HG03045 (cell line): ENCODE measurements around the gene STAP2.
A peak's percentile ranks its signal among the peaks of the same experiment; 100 is the strongest.

Experiments
- ATAC-seq: cut with Tn5 transposase; IDR thresholded peaks from one replicate; pipeline ENCODE4 v1.9.1; 2021; ENCODE audit warnings: mild to moderate bottlenecking, moderate library complexity; ENCODE audit not compliant: unreplicated experiment

The STAP2 gene

DNA sequence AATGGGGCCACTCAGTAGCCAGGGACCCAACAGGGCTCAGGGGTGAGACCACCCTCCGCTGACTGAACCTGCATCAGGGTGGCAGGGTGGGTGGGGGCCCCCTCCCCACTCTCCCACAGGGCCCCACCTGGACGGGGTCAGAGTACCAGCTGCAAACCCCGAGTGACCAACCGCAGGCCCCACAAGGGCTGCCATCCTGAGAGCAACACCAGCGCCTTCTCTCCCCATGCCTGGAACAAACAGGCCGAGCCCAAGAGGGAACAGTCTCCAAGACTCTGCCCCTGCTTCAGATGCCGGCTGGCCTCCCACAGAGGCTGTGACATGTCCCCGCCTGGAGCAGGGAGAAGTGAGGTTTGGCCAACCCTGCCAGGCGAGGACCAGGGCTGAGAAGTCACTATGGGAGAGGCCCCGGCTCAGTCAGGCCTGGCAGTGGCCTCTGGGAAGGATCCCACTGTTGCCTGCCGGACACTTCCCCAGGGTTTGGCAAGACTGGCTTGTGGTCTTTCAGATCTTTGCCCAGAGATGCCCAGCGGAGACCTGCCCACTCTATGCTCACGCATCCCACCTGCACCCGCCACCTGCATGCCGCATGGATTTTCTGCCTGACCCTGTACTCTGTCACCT, 31.9 kb upstream of the STAP2 start:
- ATAC-seq: no peak

DNA sequence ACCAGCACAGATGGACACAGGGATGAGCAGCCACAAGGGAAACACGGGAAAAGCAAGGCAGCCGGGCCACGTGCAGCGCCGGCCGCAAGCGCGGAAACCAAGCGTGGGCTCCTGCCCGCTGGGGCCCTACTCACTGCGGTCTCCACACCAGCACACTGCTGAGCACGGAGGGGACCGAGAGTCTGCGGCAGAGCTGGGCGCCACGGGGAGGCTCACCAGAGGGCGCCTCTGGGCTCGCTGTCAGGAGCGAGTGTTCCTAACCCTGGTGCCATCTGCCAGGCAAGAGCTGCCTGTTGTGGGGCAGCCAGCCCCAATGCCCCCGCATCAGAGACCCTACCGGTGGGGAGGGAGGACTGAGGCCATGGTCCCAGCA, 31.2 kb upstream of the STAP2 start:
- peak; percentile 37 for ATAC-seq

DNA sequence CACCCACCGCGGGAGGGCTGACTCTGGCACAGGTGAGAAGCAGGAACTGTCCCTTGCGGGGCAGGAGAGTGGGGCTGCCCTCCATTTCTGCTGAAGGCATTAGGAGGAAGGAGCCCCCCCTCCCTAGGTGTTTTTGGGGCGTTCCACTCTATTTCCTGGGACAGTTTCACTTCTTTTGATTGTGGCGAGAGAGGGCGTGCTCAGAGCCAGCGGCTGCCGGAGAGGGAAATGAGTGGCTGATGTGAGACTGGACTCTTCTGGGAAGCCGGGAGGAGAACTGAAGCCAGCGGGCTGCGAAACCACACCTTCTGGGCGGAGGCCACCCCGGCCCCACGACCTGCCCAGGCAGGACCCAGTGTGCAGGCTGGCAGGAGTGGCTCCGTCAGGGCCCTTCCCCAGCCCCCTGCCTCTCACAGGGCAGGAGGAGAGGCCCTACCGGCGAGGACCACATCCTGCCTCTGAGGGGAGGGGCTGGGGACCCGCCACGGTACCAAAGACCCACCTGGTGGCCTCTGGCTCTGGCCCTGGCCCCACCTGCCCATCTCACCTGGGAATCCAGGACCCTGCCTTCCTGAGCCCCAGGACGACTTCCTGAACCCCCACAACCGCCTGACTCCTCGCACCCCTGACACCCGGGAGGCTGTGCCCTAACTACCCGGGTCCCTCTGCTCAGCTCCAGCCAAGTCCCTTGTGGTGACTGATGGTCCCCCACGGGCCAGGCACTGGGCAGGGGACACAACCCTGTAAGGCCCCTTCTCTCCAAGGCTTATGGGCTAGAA, 30.7 kb upstream of the STAP2 start:
- peak; percentile 40 for ATAC-seq

DNA sequence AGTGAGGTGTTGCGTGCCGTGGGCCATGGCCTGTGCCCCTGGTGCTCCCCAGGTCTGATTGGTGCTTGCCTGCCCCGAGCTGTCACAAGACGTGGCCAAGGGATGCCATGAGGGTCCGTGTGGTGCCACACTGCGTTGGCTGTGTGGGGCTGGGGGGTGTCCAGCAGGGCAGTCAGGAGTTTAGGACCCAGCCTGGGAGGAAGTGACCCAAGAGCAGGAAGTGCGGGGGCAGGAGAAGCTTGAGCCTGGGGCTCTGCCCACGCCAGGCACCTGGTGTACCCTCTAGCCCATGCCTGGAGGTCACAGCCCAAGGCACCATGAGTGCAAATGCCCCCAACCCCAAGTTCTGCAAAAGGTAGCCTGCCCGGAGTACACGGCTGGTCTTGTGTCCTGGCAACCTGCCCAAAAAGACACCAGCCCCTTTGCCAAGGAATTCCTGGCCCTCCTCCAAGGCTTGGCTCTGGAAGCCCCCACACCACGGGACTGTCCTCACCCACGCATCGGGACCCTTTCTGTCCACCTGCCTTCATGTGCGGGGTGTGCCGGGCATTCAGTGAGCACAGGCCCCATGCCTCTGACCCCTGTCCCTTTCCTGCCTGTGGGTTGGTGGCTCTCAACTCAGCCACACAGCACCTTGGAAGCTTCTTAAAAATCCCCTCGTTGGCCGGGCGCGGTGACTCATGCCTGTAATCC, 29.6 kb upstream of the STAP2 start:
- ATAC-seq: no peak

DNA sequence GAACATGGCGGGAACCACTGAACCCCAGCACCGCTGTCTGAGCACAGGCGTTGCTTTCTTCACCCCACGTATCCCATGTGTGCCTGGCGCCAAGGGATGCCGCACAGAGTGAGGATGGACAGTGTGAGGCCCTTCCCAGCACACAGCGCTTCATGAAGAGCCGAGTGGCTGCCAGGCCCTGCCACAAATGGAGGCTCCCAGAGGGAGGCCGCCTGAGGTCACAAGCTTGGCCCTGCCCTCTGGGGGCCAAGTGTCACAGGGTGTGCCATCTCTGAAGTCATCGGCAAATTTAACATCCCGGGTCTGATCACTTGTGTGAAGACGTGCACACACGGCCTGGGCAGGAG, 29.1 kb upstream of the STAP2 start:
- ATAC-seq: no peak

DNA sequence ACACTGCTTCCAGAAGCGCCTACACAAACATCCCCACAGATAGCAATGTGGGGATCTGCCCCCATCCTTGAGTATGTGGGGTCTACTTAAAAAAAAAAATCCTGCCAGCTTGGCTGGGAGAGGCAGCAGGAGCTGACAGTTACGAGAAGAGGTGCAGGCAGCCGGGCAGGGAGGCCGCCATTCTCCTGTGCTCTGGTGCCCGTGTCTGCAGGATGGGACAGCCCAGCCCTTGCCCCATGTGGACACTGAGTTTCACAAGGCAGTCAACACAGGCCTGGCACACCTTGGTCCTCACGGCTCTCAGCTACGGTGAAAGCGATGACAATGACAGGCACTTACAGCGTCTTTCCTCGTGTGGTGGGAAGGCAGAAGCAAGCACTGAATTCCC, 28.7 kb upstream of the STAP2 start:
- no peak for ATAC-seq

DNA sequence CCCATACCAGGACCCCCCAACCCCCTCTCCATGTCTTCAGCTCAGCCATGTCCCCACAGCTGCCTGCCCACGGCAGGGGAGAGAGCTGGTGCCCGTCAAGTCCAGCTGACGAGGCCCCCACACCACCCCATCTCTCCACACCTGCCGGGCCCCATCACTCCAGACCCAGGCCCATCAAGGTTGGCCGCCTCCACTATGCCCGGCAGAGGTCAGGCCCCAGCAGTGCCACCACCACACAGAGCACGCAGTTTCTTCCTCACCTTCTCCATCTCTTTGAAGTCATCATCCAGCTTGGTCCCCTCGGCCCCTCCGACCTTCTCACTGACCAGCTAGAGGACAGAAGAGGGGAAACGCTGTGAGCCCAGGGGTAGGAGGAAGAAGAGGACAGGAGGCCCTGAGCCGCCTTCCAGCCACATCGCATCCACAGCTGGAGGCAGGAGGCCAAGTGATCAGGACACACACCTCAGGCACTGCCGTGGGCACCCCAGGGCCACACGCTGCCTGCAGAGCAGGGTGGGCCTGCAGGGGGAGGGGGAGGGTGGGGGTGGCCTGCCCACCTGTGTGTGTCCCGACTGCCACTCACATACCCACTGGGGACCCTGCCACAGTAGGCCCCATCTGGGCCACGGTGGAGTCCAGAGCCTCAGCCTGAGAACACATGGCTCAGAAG, 28.2 kb upstream of the STAP2 start:
- ATAC-seq: no peak

DNA sequence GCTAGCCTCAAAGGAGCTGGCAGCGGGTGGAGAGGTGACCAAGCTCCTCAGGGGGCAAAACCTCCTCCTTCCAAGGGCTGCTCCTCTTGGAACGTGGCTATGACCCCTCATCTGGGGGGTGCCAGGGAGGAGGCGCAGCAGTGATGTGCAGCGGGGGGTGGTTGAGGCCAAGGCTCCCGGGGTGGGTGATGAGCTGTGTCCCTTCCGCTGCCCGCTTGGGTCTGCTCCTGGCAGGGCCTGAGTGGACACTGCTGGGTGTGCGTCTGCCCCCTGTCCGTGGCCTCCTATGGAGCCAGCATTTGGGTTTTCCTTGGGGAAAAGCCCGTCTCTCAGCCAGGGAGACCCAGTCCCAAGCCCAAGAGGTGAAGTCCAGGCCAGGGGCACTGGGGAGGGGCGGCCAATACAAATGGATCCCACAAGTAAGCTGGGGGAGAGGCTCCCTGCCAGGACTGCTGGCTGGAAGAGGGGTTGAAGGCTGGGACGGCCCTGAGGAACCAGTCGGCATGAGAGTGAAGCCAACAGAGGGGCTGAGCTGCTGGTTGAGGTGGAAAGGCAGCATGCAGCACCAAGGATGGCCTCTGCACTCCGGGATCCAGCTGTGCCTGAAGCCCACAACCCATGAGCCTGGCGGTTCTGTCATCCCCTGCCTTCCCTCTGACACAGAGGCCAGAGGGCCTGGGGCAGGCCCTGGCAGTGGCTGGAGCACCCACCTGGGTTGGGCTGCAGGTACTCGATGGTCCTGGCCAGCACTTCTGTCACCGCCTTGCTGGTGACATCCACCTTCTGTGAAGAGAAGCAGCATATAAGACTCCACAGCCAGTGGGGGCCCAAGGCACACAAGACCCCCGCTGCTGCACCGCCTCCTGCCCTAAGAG, 27.4 kb upstream of the STAP2 start:
- no peak for ATAC-seq

DNA sequence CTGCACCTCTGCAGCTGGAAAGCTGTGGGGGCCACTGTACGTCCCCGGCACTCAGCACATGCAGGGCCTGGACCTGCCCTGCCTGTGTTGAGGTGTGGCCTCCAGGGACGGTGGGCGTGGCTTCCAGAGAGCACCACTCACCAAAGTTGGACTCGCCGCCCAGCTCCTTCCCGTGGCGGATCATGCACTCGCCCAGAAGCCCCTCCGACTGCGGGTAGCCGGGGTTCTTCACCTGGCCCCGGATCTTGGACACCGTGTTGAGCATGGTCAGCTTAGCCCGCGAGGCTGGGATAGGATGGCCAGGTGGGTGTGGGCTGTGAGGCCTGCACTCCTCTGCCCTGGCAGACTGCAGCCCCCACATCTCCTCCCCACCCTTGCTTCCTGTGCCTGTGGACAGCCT, 26.7 kb upstream of the STAP2 start:
- no peak for ATAC-seq

DNA sequence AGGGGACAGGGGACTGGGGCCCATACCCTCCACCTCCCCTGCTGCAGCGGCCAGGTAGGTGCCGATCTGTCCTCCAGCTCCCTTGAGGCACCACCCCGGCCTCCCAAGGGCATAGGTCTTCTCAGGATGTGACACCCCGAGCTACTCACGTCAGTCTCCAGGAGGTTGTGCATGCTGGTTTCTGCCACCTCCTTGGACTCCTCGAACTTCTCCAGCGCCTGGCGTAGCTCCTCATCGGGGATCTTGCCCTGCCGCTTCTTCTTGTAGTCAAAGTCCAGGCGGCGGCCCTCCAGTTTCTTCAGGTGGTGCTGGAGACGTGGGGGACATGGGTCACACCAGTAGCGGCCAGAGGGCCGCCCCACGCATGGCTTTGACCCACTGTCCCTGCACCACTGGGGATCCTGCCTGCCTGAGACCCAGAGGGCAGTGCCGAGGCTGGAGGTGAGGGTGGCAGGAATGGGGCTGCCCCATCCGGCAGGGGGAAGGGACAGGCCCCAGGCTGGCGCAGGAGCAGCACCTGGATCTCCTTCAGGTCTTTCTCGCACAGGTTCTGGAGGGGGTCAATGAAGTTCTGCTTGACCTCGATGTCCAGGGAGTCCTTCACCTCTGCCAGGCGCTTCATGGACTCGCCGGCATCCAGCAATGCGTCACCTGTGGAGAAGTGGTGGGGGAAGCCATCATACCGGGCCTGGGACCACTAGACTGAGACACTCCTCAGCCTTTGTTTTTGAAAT, 25.1 kb upstream of the STAP2 start:
- no peak for ATAC-seq

DNA sequence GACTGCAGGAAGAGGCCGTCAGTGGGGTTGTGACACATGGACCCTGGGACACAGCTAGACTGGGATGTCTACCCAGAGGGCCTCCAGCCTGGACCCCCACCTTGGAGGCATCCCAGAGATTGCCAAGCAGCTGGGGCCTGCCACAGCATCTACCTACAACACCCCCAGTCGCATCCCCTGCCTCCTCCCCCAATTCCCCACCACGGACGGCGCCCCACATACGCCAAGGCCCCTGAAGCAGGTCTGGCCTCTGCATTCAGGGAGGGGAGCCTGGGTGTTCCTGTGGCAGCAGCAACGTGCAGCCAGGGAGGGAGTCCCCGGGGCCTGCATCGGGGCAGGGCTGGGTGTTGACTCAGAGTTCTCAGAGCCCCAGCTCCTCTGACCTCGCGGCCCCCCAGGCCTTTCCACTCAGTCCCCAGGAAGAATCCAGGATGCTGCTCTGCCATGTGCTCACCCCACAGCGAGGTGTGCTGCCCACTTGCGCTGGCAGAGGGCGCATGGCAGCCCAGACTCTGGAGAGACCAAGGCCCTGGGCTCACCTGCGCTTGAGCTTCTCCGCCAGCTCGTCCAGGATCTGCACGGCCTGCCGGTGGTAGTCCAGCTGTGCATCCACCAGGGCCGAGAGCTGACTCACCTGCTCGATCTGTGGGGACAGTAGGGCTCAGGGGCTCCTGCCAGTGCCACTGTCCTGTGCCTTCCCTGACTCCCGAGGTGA, 24.4 kb upstream of the STAP2 start:
- ATAC-seq: no peak

DNA sequence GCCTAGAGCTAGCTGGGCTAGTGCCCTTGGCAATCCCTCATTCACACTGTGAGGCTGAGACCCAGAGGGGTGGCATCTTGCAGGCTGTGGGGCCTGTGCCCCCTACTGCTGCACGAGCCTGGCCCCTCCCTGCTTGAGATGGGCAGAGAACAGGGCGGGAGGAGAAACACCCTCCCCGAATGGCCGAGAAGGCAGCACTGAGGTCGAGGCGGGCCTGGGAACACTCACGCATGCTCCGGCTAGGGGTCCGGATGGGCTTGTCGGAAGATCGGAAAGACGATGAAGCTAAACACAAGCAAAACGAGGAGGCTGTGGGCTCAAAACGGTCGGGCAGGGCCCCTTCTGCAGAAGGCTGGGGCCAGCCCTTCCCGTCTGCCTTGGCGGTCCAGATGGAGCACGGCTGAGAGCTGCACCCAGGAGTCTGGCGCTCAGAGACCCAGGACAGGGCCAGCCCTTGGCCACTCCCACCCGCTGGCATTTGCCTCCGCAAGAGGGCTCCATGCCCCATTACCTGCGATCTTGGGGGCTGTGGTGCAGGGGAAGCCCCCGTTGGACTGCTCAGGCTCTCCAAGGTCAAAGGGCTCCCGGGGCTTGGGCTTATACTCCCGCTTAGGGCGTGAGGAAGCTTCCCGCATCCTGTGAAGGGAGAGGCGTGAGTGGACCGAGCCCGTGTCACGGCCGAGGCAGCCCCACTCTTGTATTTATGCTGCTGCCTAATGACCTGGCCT, 23.6 kb upstream of the STAP2 start:
- ATAC-seq: no peak

DNA sequence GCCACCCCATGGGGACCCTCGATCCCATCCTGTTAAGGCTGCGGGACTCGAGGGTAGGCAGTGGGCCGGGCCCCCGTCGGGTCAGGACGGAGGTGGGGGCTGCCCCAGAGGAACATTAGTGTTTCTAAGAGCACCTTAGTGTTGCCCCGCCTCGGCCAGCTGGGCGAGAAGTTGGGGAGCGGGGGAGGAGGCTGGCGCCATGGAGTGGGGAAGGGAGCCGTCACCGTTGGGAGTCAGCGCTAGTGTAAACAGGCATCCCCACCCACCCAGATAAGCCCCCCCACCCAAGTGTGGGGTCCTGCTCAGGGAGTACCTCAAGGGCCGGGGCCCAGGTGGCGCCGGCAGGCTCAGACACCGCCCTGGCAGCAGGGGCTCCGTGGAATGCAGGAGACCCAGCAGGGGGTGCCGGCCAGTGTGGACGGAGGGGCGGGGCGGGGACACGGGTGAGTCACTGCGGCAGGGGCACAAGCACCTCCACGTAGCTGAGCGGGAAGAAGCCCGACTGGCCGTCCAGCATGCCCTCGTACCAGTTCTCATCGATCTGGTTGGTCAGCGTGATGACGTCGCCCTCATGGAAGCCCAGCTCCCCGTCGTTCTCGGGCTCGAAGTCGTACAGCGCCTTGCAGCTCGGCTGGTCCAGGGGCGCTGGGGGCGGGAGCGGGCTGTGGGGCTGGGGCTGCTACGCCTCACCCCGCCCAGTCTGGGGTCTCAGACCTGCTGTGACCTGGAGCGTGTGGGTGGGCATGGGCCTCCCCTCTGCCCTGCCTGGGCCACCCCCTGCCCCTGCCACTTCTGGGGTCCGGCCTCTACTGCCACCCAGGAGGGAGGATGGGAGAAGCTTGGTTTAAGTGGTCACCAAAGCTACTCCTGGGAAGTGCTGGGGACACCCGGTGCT, 22.8 kb upstream of the STAP2 start:
- ATAC-seq: no peak

DNA sequence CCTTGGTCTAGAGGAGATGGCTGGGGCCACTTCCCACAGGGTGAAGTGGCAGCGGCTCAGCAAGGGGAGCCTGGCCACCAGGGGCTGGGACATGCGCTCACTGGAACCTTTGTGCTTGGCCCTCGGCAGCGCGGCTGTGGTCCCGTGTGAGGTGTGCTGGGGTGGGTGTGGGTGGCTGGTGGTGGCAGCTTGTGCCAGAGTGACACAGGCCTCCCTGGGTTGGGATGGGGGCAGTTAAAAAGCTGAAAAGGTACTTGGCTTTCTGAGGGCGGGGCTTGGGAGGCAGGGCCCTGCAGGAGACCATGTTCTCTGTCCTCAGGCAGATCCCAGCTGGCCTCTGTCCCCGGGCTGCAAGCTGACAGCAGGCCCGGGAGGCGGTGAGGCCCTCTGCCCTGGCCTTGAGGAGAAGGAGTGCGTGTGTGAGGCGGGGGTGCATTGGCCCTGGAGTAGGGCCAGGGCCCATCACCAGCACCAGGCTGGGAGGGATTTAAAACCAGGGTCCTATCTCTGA, 22.1 kb upstream of the STAP2 start:
- ATAC-seq: no peak

DNA sequence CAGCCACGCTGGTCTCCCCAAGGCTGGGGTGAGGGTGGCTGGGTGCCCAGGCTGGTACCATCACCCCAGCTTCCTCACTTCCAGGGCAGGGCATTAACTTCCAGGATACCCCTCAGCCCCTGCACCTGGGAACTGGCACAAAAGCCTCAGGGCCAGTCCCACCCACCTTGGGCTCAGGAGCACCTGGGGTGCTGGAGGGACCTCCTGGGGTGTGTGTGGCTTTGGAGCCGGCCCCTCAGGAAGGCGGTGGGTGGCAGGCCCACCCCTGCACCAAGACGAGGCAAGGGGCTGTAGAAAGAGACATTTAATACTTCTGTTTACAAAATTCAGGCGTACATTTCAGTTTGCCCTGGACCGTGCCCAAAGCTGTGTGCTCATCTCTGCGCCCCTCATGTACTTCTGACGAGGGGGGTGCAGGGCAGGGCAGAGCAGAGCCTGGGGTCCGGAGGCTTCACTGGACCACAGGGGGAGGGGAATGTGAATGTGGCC, 21.5 kb upstream of the STAP2 start:
- ATAC-seq: no peak

DNA sequence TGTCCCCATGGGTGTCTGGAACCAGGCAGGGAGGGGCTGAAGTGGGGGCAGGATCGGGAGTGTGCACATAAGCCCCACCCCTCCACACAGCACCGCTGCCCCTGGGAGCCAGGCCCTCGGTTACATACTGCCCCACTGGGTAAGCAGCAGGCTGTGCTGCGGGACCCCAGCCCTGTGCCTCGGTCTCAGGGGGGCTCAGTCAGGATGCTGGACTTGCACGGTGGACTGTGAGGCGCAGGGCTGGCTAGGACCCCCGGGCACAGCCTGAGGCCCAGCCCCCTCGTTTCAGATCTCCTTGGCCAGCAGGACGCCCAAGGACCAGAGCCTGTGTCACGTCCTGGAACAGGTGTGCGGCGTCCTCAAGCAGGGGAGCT, 21.0 kb upstream of the STAP2 start:
- ATAC-seq: no peak
